NCI-H146 treated with DMSO at 0.1 percent for 48 hours (cell line): ENCODE data around the gene MRPL50.

Experiments
- DNase-seq: peaks from one replicate; lab custom pipeline; 2025; ENCODE audit not compliant: unreplicated experiment; lab: John Stamatoyannopoulos, UW

MRPL50 gene

GRCh38 chr9:101380295-101380694 lies 18.1 kb downstream of the MRPL50 start:
- no peak for DNase-seq

GRCh38 chr9:101376111-101376848 lies 22.1 kb downstream of the MRPL50 start:
- no peak for DNase-seq

- no peak for DNase-seq
Observed at GRCh38 chr9:101375546-101375945, 22.9 kb downstream of the MRPL50 start.

- no peak for DNase-seq
Observed at GRCh38 chr9:101372327-101373118, 25.9 kb downstream of the MRPL50 start.

GRCh38 chr9:101371813-101372212 lies 26.6 kb downstream of the MRPL50 start:
- DNase-seq = no peak

GRCh38 chr9:101369884-101370531 lies 28.4 kb downstream of the MRPL50 start:
- DNase-seq = no peak

- no peak for DNase-seq
Observed at GRCh38 chr9:101369286-101369685, 29.1 kb downstream of the MRPL50 start.

GRCh38 chr9:101367323-101367722 lies 31.1 kb downstream of the MRPL50 start:
- DNase-seq = no peak

GRCh38 chr9:101366038-101366756 lies 32.2 kb downstream of the MRPL50 start:
- DNase-seq = no peak

- DNase-seq = no peak
Observed at GRCh38 chr9:101365181-101365580, 33.2 kb downstream of the MRPL50 start.

- no peak for DNase-seq
Observed at GRCh38 chr9:101362450-101362849, 36.0 kb downstream of the MRPL50 start.

GRCh38 chr9:101360647-101361046 lies 37.8 kb downstream of the MRPL50 start:
- DNase-seq = no peak

- DNase-seq = no peak
Observed at GRCh38 chr9:101359679-101360078, 38.7 kb downstream of the MRPL50 start.

- no peak for DNase-seq
Observed at GRCh38 chr9:101356619-101357018, 41.8 kb downstream of the MRPL50 start.

- no peak for DNase-seq
Observed at GRCh38 chr9:101354765-101355708, 43.4 kb downstream of the MRPL50 start.

- DNase-seq = no peak
Observed at GRCh38 chr9:101354143-101354764, 44.2 kb downstream of the MRPL50 start.

- DNase-seq = no peak
Observed at GRCh38 chr9:101353683-101354082, 44.7 kb downstream of the MRPL50 start.

GRCh38 chr9:101352892-101353463 lies 45.4 kb downstream of the MRPL50 start:
- DNase-seq = no peak

- DNase-seq = no peak
Observed at GRCh38 chr9:101350285-101350684, 48.1 kb downstream of the MRPL50 start.
